Liver (tissue), 9 donors: ENCODE results near the gene GSTP1. TPM values are rescaled to one million over a fixed set of nuclear protein-coding genes. Genes with fewer than 3 reads are reported as not detected.
"Not testable (repeated sequence)": the region's sequence is repeated elsewhere in the genome, so short reads cannot be mapped to it uniquely, and the experiment has no call there.

Experiments
- DNase-seq: peaks from one replicate; pipeline ENCODE4 v3.0.0-alpha.2; 2017; ENCODE audit warnings: low spot score
- H3K27ac ChIP-seq, 2 donors: one replicate each; pipeline ENCODE4 v1.7.0; 2013; ENCODE audit warnings: inconsistent platforms in 2 of 2, low read length in 2 of 2, control low read depth in 1 of 2, low read depth in 1 of 2, mild to moderate bottlenecking in 1 of 2
- H3K27me3 ChIP-seq, 4 donors: one replicate each; pipeline versions ENCODE4 v1.6.1 to v1.7.0; 2013; ENCODE audit warnings: low read length in 3 of 4, inconsistent platforms in 1 of 4, mild to moderate bottlenecking in 1 of 4, moderate library complexity in 1 of 4; ENCODE audit not compliant: control insufficient read depth in 4 of 4, insufficient read depth in 4 of 4
- H3K36me3 ChIP-seq, 4 donors: one replicate each; pipeline versions ENCODE4 v1.6.1 to v1.7.0; 2013; ENCODE audit warnings: low read length in 3 of 4, mild to moderate bottlenecking in 3 of 4, low read depth in 1 of 4, moderate library complexity in 1 of 4; ENCODE audit not compliant: control insufficient read depth in 4 of 4, insufficient read depth in 3 of 4
- H3K4me1 ChIP-seq, 4 donors: one replicate each; pipeline versions ENCODE4 v1.6.1 to v1.7.0; 2013; ENCODE audit warnings: low read length in 3 of 4, mild to moderate bottlenecking in 3 of 4, moderate library complexity in 1 of 4; ENCODE audit not compliant: control insufficient read depth in 4 of 4, insufficient read depth in 4 of 4
- H3K4me3 ChIP-seq, 3 donors: one replicate each; pipeline versions ENCODE4 v1.6.1 to v1.7.0; 2013; ENCODE audit warnings: low read length in 3 of 3, control low read depth in 1 of 3, low read depth in 1 of 3, mild to moderate bottlenecking in 1 of 3
- H3K9ac ChIP-seq, 2 donors: one replicate each; pipeline ENCODE4 v1.7.0; 2013; ENCODE audit warnings: low read length in 2 of 2, mild to moderate bottlenecking in 2 of 2, moderate library complexity in 2 of 2, control low read depth in 1 of 2, low read depth in 1 of 2
- H3K9me3 ChIP-seq, 4 donors: one replicate each; pipeline versions ENCODE4 v1.6.1 to v1.7.0; 2013; ENCODE audit warnings: low read length in 3 of 4; ENCODE audit not compliant: control insufficient read depth in 4 of 4
- ATF3 ChIP-seq: IDR thresholded peaks from 2 replicates; pipeline ENCODE4 v1.6.1; 2016; ENCODE audit warnings: antibody characterized with exemption
- FOXA1 ChIP-seq: IDR thresholded peaks from 2 replicates; pipeline ENCODE4 v1.6.1; 2016; ENCODE audit warnings: antibody characterized with exemption
- HNF4A ChIP-seq, 2 donors: conservative IDR thresholded peaks; 2 replicates each; pipeline ENCODE4 v1.6.1; 2016; ENCODE audit warnings: antibody characterized with exemption in 2 of 2, mild to moderate bottlenecking in 2 of 2
- HNF4G ChIP-seq: IDR thresholded peaks from 2 replicates; pipeline ENCODE4 v1.6.1; 2016; ENCODE audit warnings: antibody characterized with exemption
- RXRA ChIP-seq, 2 donors: IDR thresholded peaks; 2 replicates each; pipeline ENCODE4 v1.6.1; 2017 to 2018; ENCODE audit warnings: antibody characterized with exemption in 2 of 2, mild to moderate bottlenecking in 1 of 2
- SP1 ChIP-seq: IDR thresholded peaks from 2 replicates; pipeline ENCODE4 v1.6.1; 2018; ENCODE audit warnings: antibody characterized with exemption, mild to moderate bottlenecking
- ZBTB33 ChIP-seq: IDR thresholded peaks from 2 replicates; pipeline ENCODE4 v1.6.1; 2016; ENCODE audit warnings: antibody characterized with exemption
- WGBS: extraction: QIAGEN DNeasy Blood & Tissue Kit; methylation state at CpG from one replicate; pipeline ENCODE4 v1.1.7; 2013; 5-methylcytosine and 5-hydroxymethylcytosine counted together
- polyA plus RNA-seq, 2 donors: library from polyadenylated mRNA; stranded (reverse) in 1 of 2; unstranded in 1 of 2; fragments of 200-250 nt in 1 of 2; fragments of >200 nt in 1 of 2; fragmentation: Nextera tagmentation in 1 of 2; extraction: Ambion mirVana in 1 of 2; gene quantifications; one replicate each; pipeline versions ENCODE4 v1.2.1 to v1.2.3, GENCODE V29; 2013 to 2015
- total RNA-seq, 2 donors: library from RNA; depleted of rRNA; stranded (reverse); fragments of >200 nt; gene quantifications; one replicate each; pipeline ENCODE4 v1.2.3, GENCODE V29; 2014
- donor health status: healthy.
- donor health status: healthy.
- donor health status: healthy.
- donor health status: healthy.
- donor health status: healthy.

The GSTP1 gene
- total and polyA plus RNA-seq, 4 donors, result 25.6 to 228 (median 44.8) TPM

- not testable (repeated sequence) for H3K27me3 ChIP-seq, DNase-seq, H3K9me3 ChIP-seq, H3K4me3 ChIP-seq, H3K9ac ChIP-seq, H3K36me3 ChIP-seq, H3K4me1 ChIP-seq, H3K27ac ChIP-seq
- WGBS, result 56% methylated on average over 7 of the region's 7 CpGs
- TF ChIP-seq SP1, result peak; percentile 44
- TF ChIP-seq HNF4A (conservative IDR thresholded peaks at IDR 0.05), result peak; percentile 25 to 42
- TF ChIP-seq RXRA (IDR thresholded peaks at IDR 0.05), result peak in 1 of 2 donors; percentile 70
These were observed 39.3 kb downstream of the GSTP1 start for GRCh38 chr11:67622905-67623304.

- DNase-seq, H3K27ac ChIP-seq, H3K4me1 ChIP-seq, H3K27me3 ChIP-seq, H3K4me3 ChIP-seq, H3K9me3 ChIP-seq, H3K9ac ChIP-seq, H3K36me3 ChIP-seq: not testable (repeated sequence)
- 97% methylated on average over 1 of the region's 1 CpG for WGBS
These were observed 40.2 kb downstream of the GSTP1 start for GRCh38 chr11:67623795-67624194.

- not testable (repeated sequence) for H3K27me3 ChIP-seq, H3K27ac ChIP-seq, H3K9ac ChIP-seq, H3K4me3 ChIP-seq, DNase-seq, H3K9me3 ChIP-seq, H3K36me3 ChIP-seq
- WGBS, result 95% methylated on average over 10 of the region's 10 CpGs
- H3K4me1 ChIP-seq, result peaks cover 11 to 24% (median 19%) of the 10 kb centered on the region in 4 donors
These were observed 42.7 kb downstream of the GSTP1 start for GRCh38 chr11:67626131-67626833.

GRCh38 chr11:67626970-67627369, 43.4 kb downstream of the GSTP1 start:
- Histone ChIP-seq H3K36me3 (peaks cover 0 to 5% (median 2%) of the 10 kb centered on the region in 4 donors), H3K4me1 (peaks cover 11 to 31% (median 25%) of the 10 kb centered on the region in 4 donors), H3K9ac (no peak overlapping the region), H3K9me3 (no peaks in the 10 kb centered on the region), H3K4me3 (no peak overlapping the region), H3K27me3 (no peaks in the 10 kb centered on the region), H3K27ac (no peak overlapping the region)
- DNase-seq, result no peak
- TF ChIP-seq HNF4G, result no peak
- no peak for TF ChIP-seq FOXA1
- TF ChIP-seq ZBTB33, result no peak
- TF ChIP-seq ATF3, result no peak
- 96% methylated on average over 10 of the region's 10 CpGs for WGBS
